Measurements from ENCODE around the gene COG5. TPM values are rescaled to one million over a fixed set of nuclear protein-coding genes. Genes with fewer than 3 reads are reported as not detected.

COG5 gene
- total RNA-seq, 4 donors from 2014 or later, result 39.7 to 143 (median 98.3) TPM

DNA sequence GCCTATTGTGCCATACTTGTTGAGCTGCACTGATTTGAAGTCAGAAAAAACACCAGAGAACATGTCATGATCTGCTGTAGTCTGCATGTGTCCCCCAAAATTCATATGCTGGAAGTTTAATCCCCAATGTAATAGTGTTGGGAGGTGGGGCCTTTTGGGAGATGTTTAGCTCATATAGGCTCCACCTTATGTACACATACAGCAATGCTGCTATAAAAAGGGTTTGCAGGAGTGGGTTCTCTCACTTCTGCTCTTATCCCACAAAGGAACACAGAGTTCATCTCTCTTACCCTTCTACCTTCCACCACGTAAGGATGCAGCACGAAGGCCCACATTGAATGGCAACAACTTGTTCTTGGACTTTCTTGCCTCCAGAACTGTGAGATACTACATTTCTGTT, 70.8 kb downstream of the COG5 start:
- no peaks in the 10 kb centered on the region for H3K9me3 ChIP-seq
- no peaks in the 10 kb centered on the region for H3K27me3 ChIP-seq
- no peak for DNase-seq
- TF ChIP-seq, protein P1, sequence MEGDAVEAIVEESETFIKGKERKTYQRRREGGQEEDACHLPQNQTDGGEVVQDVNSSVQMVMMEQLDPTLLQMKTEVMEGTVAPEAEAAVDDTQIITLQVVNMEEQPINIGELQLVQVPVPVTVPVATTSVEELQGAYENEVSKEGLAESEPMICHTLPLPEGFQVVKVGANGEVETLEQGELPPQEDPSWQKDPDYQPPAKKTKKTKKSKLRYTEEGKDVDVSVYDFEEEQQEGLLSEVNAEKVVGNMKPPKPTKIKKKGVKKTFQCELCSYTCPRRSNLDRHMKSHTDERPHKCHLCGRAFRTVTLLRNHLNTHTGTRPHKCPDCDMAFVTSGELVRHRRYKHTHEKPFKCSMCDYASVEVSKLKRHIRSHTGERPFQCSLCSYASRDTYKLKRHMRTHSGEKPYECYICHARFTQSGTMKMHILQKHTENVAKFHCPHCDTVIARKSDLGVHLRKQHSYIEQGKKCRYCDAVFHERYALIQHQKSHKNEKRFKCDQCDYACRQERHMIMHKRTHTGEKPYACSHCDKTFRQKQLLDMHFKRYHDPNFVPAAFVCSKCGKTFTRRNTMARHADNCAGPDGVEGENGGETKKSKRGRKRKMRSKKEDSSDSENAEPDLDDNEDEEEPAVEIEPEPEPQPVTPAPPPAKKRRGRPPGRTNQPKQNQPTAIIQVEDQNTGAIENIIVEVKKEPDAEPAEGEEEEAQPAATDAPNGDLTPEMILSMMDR (IDR thresholded peaks at IDR 0.05), result no peak
- no peak for TF ChIP-seq POLR2A (IDR thresholded peaks at IDR 0.05)
- H3K4me3 ChIP-seq, result no peak overlapping the region
- H3K36me3 ChIP-seq, result no peaks in the 10 kb centered on the region
- no peak overlapping the region for H3K27ac ChIP-seq
- intact Hi-C loops (cut with DNase I; ENCODE audit: low total_unique reads), result no loop called here
- no peaks in the 10 kb centered on the region for H3K4me1 ChIP-seq

DNA sequence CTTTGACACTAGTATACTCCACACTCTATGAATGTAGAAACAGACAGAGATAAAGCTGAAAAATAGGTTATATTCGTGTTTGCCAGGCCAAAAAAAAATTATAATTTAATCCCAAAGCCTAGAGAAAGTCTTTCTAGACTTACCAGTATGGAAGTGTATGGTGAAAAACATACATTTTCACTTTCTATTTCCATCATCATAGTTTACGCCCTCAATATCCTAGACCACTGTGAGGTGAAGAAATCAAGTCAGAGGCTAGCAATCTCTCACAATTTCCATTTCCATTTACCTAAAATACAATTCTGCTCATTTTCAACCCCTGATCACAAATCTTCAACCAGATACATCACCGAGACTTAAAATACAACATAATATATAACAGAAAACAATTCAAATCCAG, 77.7 kb downstream of the COG5 start:
- Histone ChIP-seq H3K36me3 (no peaks in the 10 kb centered on the region), H3K4me1 (no peaks in the 10 kb centered on the region), H3K9me3 (no peaks in the 10 kb centered on the region), H3K27ac (no peak overlapping the region), H3K4me3 (no peak overlapping the region), H3K27me3 (no peaks in the 10 kb centered on the region)
- intact Hi-C loops (cut with DNase I; ENCODE audit: low total_unique reads), result no loop called here
- no peak for DNase-seq
- TF ChIP-seq, protein P1 (IDR thresholded peaks at IDR 0.05), result no peak
- no peak for TF ChIP-seq POLR2A (IDR thresholded peaks at IDR 0.05)

DNA sequence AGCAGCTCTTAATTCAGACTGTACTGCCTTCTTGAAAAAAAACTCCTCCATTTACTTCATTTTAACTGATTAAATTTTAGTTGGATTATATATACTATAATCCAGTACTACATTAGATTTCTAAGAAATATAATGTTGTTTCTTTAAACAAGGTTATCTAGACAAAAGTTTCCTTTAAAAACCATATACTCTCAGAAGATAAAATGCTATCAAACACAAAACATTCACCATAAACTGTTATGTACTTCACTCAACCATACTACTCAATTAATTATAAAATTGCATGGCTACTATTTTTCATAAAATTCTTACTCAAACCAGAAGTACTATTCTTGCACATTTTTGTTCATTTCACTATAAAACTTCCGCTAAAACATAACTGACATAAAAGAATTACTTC, 81.1 kb downstream of the COG5 start:
- Histone ChIP-seq H3K27ac (no peak overlapping the region), H3K4me1 (no peaks in the 10 kb centered on the region), H3K4me3 (no peak overlapping the region), H3K9me3 (no peaks in the 10 kb centered on the region), H3K36me3 (no peaks in the 10 kb centered on the region), H3K27me3 (no peaks in the 10 kb centered on the region)
- TF ChIP-seq, protein P1 (IDR thresholded peaks at IDR 0.05), result no peak
- TF ChIP-seq POLR2A (IDR thresholded peaks at IDR 0.05), result no peak
- intact Hi-C loops (cut with DNase I; ENCODE audit: low total_unique reads), result no loop called here
- DNase-seq, result no peak

DNA sequence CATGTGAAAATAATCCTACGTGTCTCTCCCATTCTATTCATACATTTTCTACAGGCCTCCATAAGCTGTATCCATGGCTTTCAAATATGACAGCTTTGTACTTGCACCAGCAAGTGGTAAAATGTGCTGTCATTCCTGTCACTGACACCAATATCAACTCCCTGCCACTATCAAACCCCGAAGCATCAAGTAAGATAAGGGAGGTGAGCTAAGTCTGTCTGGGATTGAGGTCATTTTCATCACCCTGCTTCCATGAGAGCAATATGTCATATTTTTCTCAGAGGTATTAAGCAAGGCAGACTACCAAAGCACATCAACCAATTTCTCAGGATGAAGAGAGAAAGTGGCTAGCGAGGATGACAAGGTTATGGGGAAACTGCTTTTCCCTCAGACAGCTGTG, 82.8 kb downstream of the COG5 start:
- Histone ChIP-seq H3K36me3 (no peaks in the 10 kb centered on the region), H3K27me3 (no peaks in the 10 kb centered on the region), H3K9me3 (no peaks in the 10 kb centered on the region), H3K4me1 (no peaks in the 10 kb centered on the region), H3K27ac (no peak overlapping the region), H3K4me3 (no peak overlapping the region)
- TF ChIP-seq, protein P1 (IDR thresholded peaks at IDR 0.05), result no peak
- intact Hi-C loops (cut with DNase I; ENCODE audit: low total_unique reads), result no loop called here
- DNase-seq, result no peak

DNA sequence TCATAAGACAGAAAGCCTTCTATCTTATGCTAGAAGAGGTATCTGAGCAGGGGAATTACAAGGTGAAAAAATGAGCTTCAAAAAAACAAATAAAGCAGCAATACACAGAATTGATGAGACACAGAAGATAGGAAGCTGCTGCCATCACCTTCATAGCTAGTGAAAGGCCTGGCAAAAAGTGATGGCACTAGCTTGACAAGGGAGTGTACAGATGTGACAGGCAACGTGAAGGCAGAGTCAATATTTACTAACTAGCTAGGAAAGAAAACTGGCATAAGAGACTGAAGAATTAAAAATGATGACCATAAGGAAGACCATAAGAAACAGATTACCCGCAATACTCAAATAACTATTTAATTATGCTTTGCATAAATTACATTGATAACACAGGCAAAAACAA, 84.4 kb downstream of the COG5 start:
- no peaks in the 10 kb centered on the region for H3K27me3 ChIP-seq
- no peaks in the 10 kb centered on the region for H3K4me1 ChIP-seq
- no peaks in the 10 kb centered on the region for H3K9me3 ChIP-seq
- no peak for TF ChIP-seq POLR2A (IDR thresholded peaks at IDR 0.05)
- TF ChIP-seq, protein P1 (IDR thresholded peaks at IDR 0.05), result no peak
- intact Hi-C loops (cut with DNase I; ENCODE audit: low total_unique reads), result no loop called here
- no peak overlapping the region for H3K27ac ChIP-seq
- no peak overlapping the region for H3K4me3 ChIP-seq
- no peaks in the 10 kb centered on the region for H3K36me3 ChIP-seq
- no peak for DNase-seq
